HepG2 (cell line): ENCODE measurements around the gene TP53BP2. TPM values are rescaled to one million over a fixed set of nuclear protein-coding genes. Genes with fewer than 3 reads are reported as not detected.

Experiments
- ATAC-seq: fragments of 200-7000 bp; cut with Tn5 transposase; 3 replicates; pipeline ENCODE4 v1.9.1; 2020; ENCODE audit warnings: mild to moderate bottlenecking, moderate library complexity
- BruUV-seq: library from RNA; stranded (reverse); fragments of 400-500 nt; replicated peaks from 2 replicates; lab custom pipeline; 2021; lab: Mats Ljungman, UMichigan
- CTCF ChIA-PET: fragments of 300-600 bp; formaldehyde crosslinking; extraction: SDS; loops from one replicate; lab custom pipeline; 2021; ENCODE audit warnings: low total read pairs, inconsistent platforms, low intra/inter-chr PET ratio; lab: Yijun Ruan, JAX
- POLR2A ChIA-PET: fragments of 350-600 bp; sonication (Branson Sonifier 250); formaldehyde crosslinking; loops from one replicate; lab custom pipeline; 2020; ENCODE audit warnings: antibody characterized with exemption, inconsistent platforms; lab: Yijun Ruan, JAX
- DNase-seq: peaks from one replicate; pipeline ENCODE4 v3.0.0-alpha.2; 2015; ENCODE audit warnings: low spot score
- FAIRE-seq: peaks from 3 replicates; lab custom pipeline; 2011; peaks lifted over from hg19 to GRCh38; lab: Jason Lieb, UNC
- H2AFZ ChIP-seq: one replicate; pipeline ENCODE4 v1.6.1; 2011; ENCODE audit warnings: low read length, inconsistent platforms
- H3K27ac ChIP-seq: fragments of 300-600 bp; 3 replicates; pipeline ENCODE4 v1.8.0; 2011; ENCODE audit warnings: mixed run types, mild to moderate bottlenecking, mixed read lengths, low read length, inconsistent platforms; ENCODE audit not compliant: insufficient read depth; ENCODE audit errors: extremely low read length
- H3K27me3 ChIP-seq, 2 experiments: fragments of 200-600 bp in 1 of 2; 2 replicates in 1 of 2; 3 replicates in 1 of 2; pipeline versions ENCODE4 v1.6.0 to v1.8.0; 2011; ENCODE audit warnings: low read length in 2 of 2, mild to moderate bottlenecking in 2 of 2, moderate library complexity in 2 of 2, inconsistent platforms in 1 of 2; ENCODE audit not compliant: insufficient read depth in 2 of 2, control insufficient read depth in 1 of 2
- H3K36me3 ChIP-seq, 2 experiments: fragments of 200-600 bp in 1 of 2; replicated peaks in 1 of 2; 2 replicates in 1 of 2; 3 replicates in 1 of 2; pipeline versions ENCODE4 v1.5.1 to v1.8.0; 2011; ENCODE audit warnings: low read length in 2 of 2, inconsistent platforms in 1 of 2; ENCODE audit not compliant: insufficient read depth in 2 of 2, control insufficient read depth in 1 of 2
- H3K4me1 ChIP-seq: 2 replicates; pipeline ENCODE4 v1.5.1; 2012; ENCODE audit warnings: low read length, inconsistent platforms; ENCODE audit not compliant: insufficient read depth
- H3K4me2 ChIP-seq: 2 replicates; pipeline ENCODE4 v1.6.0; 2011; ENCODE audit warnings: low read depth, low read length, inconsistent platforms
- H3K4me3 ChIP-seq, 3 experiments: fragments of 200-600 bp in 1 of 3; sonication (generic), shearing (Covaris generic) in 1 of 3; replicated peaks in 1 of 3; 2 replicates each; pipeline ENCODE4 v1.5.1; 2011 to 2016; ENCODE audit warnings: low read length in 3 of 3, inconsistent platforms in 2 of 3, low read depth in 2 of 3, mild to moderate bottlenecking in 2 of 3, control low read depth in 1 of 3, mixed read lengths in 1 of 3; ENCODE audit not compliant: insufficient read depth in 1 of 3
- H3K79me2 ChIP-seq: one replicate; pipeline ENCODE4 v1.6.1; 2011; ENCODE audit warnings: low read length, inconsistent platforms; ENCODE audit not compliant: insufficient read depth
- H3K9ac ChIP-seq: 2 replicates; pipeline ENCODE4 v1.6.0; 2011; ENCODE audit warnings: mild to moderate bottlenecking, low read depth, low read length, inconsistent platforms; ENCODE audit not compliant: insufficient read depth
- H3K9me3 ChIP-seq: 2 replicates; pipeline ENCODE4 v1.5.1; 2012; ENCODE audit warnings: mild to moderate bottlenecking, low read length
- H4K20me1 ChIP-seq: 2 replicates; pipeline ENCODE4 v1.6.0; 2011; ENCODE audit warnings: inconsistent platforms, mild to moderate bottlenecking, low read length, moderate library complexity; ENCODE audit not compliant: insufficient read depth
- BRCA1 ChIP-seq: sonication (generic); formaldehyde crosslinking; IDR thresholded peaks from 2 replicates; pipeline ENCODE4 v1.4.0; 2020; ENCODE audit warnings: missing genetic modification reagents
- DNMT1 ChIP-seq: sonication (generic); formaldehyde crosslinking; IDR thresholded peaks from 2 replicates; pipeline ENCODE4 v1.5.1; 2020; ENCODE audit warnings: mild to moderate bottlenecking, missing genetic modification reagents
- GTF3A ChIP-seq: sonication (generic); formaldehyde crosslinking; conservative IDR thresholded peaks from 2 replicates; pipeline ENCODE4 v1.4.0; 2020; ENCODE audit warnings: mild to moderate bottlenecking, missing genetic modification reagents
- NFYB ChIP-seq: sonication (generic); formaldehyde crosslinking; IDR thresholded peaks from 2 replicates; pipeline ENCODE4 v1.4.0; 2020; ENCODE audit warnings: missing genetic modification reagents
- PCBP2 ChIP-seq: fragments of 200-400 bp; formaldehyde crosslinking; optimal IDR thresholded peaks from 2 replicates; pipeline ENCODE3; 2018; ENCODE audit warnings: low read length, low read depth; ENCODE audit not compliant: poor library complexity, severe bottlenecking
- POLR2A ChIP-seq, 2 experiments: IDR thresholded peaks; 2 replicates each; pipeline ENCODE4 v1.6.1; 2011; ENCODE audit warnings: low read depth in 2 of 2, low read length in 2 of 2, mild to moderate bottlenecking in 1 of 2, moderate library complexity in 1 of 2; ENCODE audit not compliant: insufficient read depth in 1 of 2
- RBM22 ChIP-seq: fragments of 200-400 bp; formaldehyde crosslinking; optimal IDR thresholded peaks from 2 replicates; pipeline ENCODE3; 2017; ENCODE audit warnings: mild to moderate bottlenecking, low read length, moderate library complexity
- RXRB ChIP-seq: IDR thresholded peaks from 2 replicates; pipeline ENCODE4 v1.6.1; 2016; ENCODE audit warnings: borderline replicate concordance, missing genetic modification reagents, missing compliant biosample characterization
- SIX1 ChIP-seq: sonication (generic); formaldehyde crosslinking; IDR thresholded peaks from 2 replicates; pipeline ENCODE4 v1.4.0; 2020; ENCODE audit warnings: missing genetic modification reagents, borderline replicate concordance
- SMAD1 ChIP-seq: sonication (generic); formaldehyde crosslinking; IDR thresholded peaks from 2 replicates; pipeline ENCODE4 v1.4.0; 2020; ENCODE audit warnings: missing genetic modification reagents, low read depth, mild to moderate bottlenecking, borderline replicate concordance
- TRIM22 ChIP-seq: fragments of 450-650 bp; IDR thresholded peaks from 2 replicates; pipeline ENCODE4 v1.6.1; 2017
- ZBTB46 ChIP-seq: sonication (generic); formaldehyde crosslinking; IDR thresholded peaks from 2 replicates; pipeline ENCODE4 v1.4.0; 2020; ENCODE audit warnings: mild to moderate bottlenecking, missing genetic modification reagents, borderline replicate concordance
- ZFP36L1 ChIP-seq: sonication (generic); formaldehyde crosslinking; IDR thresholded peaks from 2 replicates; pipeline ENCODE4 v1.8.0; 2022; ENCODE audit warnings: mild to moderate bottlenecking, missing genetic modification reagents, moderate library complexity
- ZIK1 ChIP-seq: sonication (generic); formaldehyde crosslinking; IDR thresholded peaks from 2 replicates; pipeline ENCODE4 v1.5.0; 2020; ENCODE audit warnings: mild to moderate bottlenecking, low read depth, missing genetic modification reagents, borderline replicate concordance
- ZNF547 ChIP-seq: sonication (generic); formaldehyde crosslinking; IDR thresholded peaks from 2 replicates; pipeline ENCODE4 v1.5.1; 2020; ENCODE audit warnings: mild to moderate bottlenecking, missing genetic modification reagents
- WGBS: methylation state at CpG from one replicate; pipeline ENCODE4 v1.1.6; 2017; ENCODE audit warnings: low lambda C conversion rate; 5-methylcytosine and 5-hydroxymethylcytosine counted together
- in situ Hi-C: cut with HindIII; loops from 2 replicates; pipeline ENCODE4 v1.10.0; 2017; ENCODE audit warnings: low pct_unique_long_range_greater_than_20kb; ENCODE audit not compliant: extremely low pct_ligation_motif_present
- intact Hi-C: fragments of 100-400 bp; cut with micrococcal nuclease; formaldehyde crosslinking; loops from one replicate; pipeline ENCODE4 v1.10.0; 2022; ENCODE audit not compliant: unreplicated experiment
- polyA plus RNA-seq, 8 experiments: library from polyadenylated mRNA; depleted of rRNA in 3 of 8; stranded (reverse) in 7 of 8; unstranded in 1 of 8; fragments of >200 nt; fragmentation: Illumina TruSeq in 4 of 8; extraction: Trizol in 4 of 8; gene quantifications; 2 replicates each; pipeline versions ENCODE4 v1.2.1 to v1.2.3, GENCODE V29; 2011 to 2016; ENCODE audit warnings: low read depth in 4 of 8, missing spikeins in 1 of 8, mixed read lengths in 1 of 8; ENCODE audit not compliant: insufficient read depth in 1 of 8
- total RNA-seq, 5 experiments: library from RNA; depleted of rRNA; stranded (reverse); fragments of >200 nt; fragmentation: Illumina TruSeq; extraction: Trizol; gene quantifications; 2 replicates each; pipeline ENCODE4 v1.2.3, GENCODE V29; 2016; ENCODE audit warnings: low read depth in 1 of 5
- TF ChIP-seq, protein P1 (sequence below): sonication (generic); formaldehyde crosslinking; IDR thresholded peaks from 2 replicates; pipeline ENCODE4 v1.5.1; 2020; ENCODE audit warnings: mild to moderate bottlenecking, missing genetic modification reagents, borderline replicate concordance

TP53BP2 gene
- total and polyA plus RNA-seq, 2 of the 13 experiments (the other 11 are each of a cell fraction or from before 2014, with no cell fraction given): 10.0 to 14.0 TPM

- TF ChIP-seq RBM22: no peak
- no peak for TF ChIP-seq SIX1 (CRISPR knock-in tag)
- TF ChIP-seq TRIM22: no peak
- TF ChIP-seq NFYB: no peak
- no peak for TF ChIP-seq PCBP2
- no peak for TF ChIP-seq BRCA1
- no peak for TF ChIP-seq RXRB (CRISPR knock-in tag)
- no peak for TF ChIP-seq ZBTB46 (CRISPR knock-in tag)
These were observed 53.7 kb downstream of the TP53BP2 start (continued) for GRCh38 chr1:223792046-223792445.

GRCh38 chr1:223788746-223789415 lies 56.9 kb downstream of the TP53BP2 start:
- FAIRE-seq: no peak
- no peak overlapping the region for H2AFZ ChIP-seq
- BruUV-seq: no TSS peak
- ATAC-seq: no peak
- CTCF ChIA-PET: no interaction called here
- H3K9ac ChIP-seq: no peak overlapping the region
- H3K4me2 ChIP-seq: no peak overlapping the region
- H3K9me3 ChIP-seq: no peaks in the 10 kb centered on the region
- 94% methylated on average over 4 of the region's 4 CpGs for WGBS
- peaks cover 3 to 31% of the 10 kb centered on the region in 2 experiments for H3K36me3 ChIP-seq
- intact Hi-C loops: no loop called here
- POLR2A ChIA-PET: no interaction called here
- no peaks in the 10 kb centered on the region for H3K4me1 ChIP-seq
- no peaks in the 10 kb centered on the region for H3K27me3 ChIP-seq
- H3K79me2 ChIP-seq: no peaks in the 10 kb centered on the region
- no peak overlapping the region for H3K4me3 ChIP-seq
- DNase-seq: no peak
- in situ Hi-C loops: no loop called here
- no peak overlapping the region for H3K27ac ChIP-seq
- H4K20me1 ChIP-seq: no peaks in the 10 kb centered on the region
- TF ChIP-seq ZIK1 (CRISPR knock-in tag) (no peak), GTF3A (no peak), ZNF547 (CRISPR knock-in tag) (no peak), SMAD1 (CRISPR knock-in tag) (no peak), POLR2A (IDR thresholded peaks at IDR 0.05; ENCODE audit: insufficient read depth in 1 of 2, low read depth in 2 of 2, low read length in 2 of 2) (no peak), DNMT1 (CRISPR knock-in tag) (no peak), ZFP36L1 (CRISPR knock-in tag) (no peak)
- TF ChIP-seq, protein P1, sequence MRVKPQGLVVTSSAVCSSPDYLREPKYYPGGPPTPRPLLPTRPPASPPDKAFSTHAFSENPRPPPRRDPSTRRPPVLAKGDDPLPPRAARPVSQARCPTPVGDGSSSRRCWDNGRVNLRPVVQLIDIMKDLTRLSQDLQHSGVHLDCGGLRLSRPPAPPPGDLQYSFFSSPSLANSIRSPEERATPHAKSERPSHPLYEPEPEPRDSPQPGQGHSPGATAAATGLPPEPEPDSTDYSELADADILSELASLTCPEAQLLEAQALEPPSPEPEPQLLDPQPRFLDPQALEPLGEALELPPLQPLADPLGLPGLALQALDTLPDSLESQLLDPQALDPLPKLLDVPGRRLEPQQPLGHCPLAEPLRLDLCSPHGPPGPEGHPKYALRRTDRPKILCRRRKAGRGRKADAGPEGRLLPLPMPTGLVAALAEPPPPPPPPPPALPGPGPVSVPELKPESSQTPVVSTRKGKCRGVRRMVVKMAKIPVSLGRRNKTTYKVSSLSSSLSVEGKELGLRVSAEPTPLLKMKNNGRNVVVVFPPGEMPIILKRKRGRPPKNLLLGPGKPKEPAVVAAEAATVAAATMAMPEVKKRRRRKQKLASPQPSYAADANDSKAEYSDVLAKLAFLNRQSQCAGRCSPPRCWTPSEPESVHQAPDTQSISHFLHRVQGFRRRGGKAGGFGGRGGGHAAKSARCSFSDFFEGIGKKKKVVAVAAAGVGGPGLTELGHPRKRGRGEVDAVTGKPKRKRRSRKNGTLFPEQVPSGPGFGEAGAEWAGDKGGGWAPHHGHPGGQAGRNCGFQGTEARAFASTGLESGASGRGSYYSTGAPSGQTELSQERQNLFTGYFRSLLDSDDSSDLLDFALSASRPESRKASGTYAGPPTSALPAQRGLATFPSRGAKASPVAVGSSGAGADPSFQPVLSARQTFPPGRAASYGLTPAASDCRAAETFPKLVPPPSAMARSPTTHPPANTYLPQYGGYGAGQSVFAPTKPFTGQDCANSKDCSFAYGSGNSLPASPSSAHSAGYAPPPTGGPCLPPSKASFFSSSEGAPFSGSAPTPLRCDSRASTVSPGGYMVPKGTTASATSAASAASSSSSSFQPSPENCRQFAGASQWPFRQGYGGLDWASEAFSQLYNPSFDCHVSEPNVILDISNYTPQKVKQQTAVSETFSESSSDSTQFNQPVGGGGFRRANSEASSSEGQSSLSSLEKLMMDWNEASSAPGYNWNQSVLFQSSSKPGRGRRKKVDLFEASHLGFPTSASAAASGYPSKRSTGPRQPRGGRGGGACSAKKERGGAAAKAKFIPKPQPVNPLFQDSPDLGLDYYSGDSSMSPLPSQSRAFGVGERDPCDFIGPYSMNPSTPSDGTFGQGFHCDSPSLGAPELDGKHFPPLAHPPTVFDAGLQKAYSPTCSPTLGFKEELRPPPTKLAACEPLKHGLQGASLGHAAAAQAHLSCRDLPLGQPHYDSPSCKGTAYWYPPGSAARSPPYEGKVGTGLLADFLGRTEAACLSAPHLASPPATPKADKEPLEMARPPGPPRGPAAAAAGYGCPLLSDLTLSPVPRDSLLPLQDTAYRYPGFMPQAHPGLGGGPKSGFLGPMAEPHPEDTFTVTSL: no peak
